ENCODE data around the gene SAA1.
"Not testable (repeated sequence)": the region's sequence is repeated elsewhere in the genome, so short reads cannot be mapped to it uniquely, and the experiment has no call there.

Gene SAA1

GRCh38 chr11:18261721-18262120, 4.3 kb upstream of the SAA1 start:
- no peak for DNase-seq

- not testable (repeated sequence) for DNase-seq
These were observed 3.2 kb upstream of the SAA1 start for GRCh38 chr11:18262681-18263350.

DNA sequence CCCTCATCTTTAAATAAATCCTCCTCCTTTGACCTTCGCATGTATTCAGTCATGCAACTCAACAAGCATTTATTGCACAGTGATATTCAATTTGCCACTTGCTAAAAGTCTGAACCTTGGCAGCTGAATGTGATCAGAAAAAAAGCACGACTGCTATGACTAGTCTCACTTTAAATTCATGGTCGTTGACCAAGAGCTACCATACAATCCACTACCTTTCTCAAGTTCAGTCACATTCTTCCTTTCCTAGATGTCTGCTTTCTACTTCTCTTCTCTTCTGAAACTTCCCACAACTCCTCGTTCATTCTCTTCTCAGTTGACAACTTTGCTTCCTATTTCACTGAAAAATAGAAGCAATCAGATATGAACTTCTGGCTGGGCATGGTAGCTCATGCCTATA, 2.0 kb upstream of the SAA1 start:
- no peak for DNase-seq

DNA sequence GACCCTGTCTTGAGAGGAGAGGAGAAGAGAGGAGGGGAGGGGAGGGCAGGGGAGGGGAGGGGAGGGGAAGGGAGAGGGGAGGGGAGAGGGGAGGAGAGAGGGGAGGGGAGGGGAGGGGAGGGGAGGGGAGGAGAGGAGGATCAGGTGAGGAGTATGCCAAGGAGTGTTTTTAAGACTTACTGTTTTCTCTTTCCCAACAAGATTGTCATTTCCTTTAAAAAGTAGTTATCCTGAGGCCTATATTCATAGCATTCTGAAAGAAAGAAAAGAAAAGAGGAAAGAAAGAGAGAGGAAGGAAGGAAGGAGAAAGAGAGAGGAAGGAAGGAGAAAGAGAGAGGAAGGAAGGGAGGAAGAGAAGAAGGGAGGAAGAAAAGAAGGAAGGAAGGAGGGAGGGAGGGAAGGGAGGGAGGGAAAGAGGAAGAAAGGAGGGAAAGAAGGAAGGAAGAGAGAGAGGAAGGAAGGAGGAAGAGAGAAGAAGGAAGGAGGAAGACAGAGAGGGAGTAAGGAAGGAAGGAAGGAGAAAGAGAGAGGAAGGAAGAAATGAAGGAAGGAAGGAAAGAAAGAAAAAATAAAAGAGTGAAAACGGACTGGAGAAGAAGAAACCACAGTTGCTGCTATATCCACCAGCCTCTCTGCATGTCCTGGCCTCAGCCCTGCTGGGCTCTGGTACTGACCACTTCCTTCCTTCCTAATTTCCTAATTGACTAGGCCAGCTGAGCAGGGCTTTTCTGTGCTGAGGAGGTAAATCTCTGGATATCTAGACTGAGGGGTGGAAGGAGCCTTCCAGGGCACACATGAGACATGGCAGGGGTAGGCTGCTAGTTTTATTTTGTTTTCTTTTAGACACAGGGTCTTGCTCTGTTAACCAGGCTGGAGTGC, 1.1 kb upstream of the SAA1 start:
- DNase-seq, result peak in 3 of 4 experiments; percentile 27 to 51 (median 36)

DNA sequence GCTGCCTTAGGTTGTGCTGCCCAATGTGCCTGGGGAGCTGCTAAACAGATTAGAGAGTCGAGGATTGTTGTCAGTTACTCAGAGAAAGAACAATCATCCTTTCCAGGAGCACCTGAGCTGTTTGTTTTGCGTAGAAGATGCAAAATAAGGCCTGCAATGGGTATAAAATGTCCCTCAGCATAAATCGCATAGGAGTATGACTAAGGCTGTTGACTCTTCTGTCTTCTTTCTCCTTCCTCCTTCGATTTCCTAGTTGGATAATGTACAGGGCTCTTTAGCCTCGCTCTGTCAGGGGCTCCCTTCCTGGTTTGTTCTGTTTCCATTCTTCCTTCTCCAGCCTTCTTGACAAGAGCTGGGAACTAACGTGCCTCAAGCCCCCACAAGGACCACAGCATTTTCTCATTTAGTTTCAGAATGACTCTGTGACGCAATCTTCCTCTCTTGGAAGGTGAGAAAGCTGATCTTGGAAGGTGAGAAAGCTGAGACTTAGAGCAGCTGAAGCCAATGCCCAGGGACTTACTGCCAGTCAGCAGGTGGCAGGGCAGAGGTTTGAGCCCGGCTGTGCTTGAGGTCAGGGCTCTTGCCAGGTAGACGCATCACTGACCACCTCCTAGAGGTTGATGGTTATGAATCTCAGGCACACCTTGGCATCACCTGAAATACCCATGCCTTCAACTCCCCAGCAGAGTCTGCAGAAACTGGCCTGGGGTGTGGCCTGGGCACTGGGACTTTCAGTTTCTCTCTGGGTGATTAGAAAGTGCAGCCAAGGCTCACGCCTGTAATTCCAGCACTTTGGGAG, 1.5 kb downstream of the SAA1 start:
- DNase-seq, result not testable (repeated sequence)

DNA sequence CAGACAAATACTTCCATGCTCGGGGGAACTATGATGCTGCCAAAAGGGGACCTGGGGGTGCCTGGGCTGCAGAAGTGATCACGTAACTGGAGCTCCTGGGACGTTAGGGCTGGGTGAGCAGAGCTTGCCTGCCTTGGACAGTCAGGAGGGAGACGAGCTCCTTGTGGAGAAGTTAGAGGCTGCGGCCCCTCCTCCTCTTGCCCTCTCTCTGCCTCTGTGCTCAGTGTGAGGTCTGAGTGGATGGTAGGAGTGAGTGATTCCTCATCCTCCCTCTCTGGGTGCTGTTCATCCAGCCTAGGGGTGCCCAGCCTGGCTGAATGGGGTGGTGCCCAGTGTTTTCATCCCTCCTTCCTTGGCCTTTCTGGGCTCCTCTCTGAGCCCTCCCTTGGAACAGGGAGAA, 3.2 kb downstream of the SAA1 start:
- DNase-seq, result not testable (repeated sequence)

DNA sequence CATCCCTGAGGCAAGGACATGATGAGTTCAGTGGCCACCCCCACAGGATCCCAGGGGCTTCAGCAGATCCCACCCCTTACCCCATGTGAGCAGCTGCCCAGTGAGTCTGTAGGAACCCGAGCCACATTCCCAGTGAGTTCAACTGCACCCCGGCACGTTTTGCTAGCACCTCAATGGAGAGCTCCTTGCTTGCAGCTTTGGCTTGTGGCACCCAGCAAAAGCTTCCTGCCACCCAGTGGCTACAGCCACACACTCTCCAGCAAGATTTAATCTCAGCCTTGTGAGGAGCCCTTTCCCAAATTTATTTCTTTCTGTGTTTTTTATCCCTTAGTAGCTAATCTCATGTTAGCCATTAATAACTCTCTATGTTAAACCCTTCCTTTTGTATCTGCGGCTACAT, 4.0 kb downstream of the SAA1 start:
- DNase-seq, result no peak

- no peak for DNase-seq
These were observed 5.1 kb downstream of the SAA1 start for GRCh38 chr11:18271206-18271605.

- DNase-seq, result peak; percentile 70 to 92 (median 85)
These were observed 11.7 kb downstream of the SAA1 start for GRCh38 chr11:18277565-18278271.

GRCh38 chr11:18280438-18281045, 14.5 kb downstream of the SAA1 start:
- no peak for DNase-seq

- peak in 2 of 4 experiments; percentile 17 to 48 for DNase-seq
These were observed 16.6 kb downstream of the SAA1 start for GRCh38 chr11:18282626-18283025.

GRCh38 chr11:18285841-18286240, 19.8 kb downstream of the SAA1 start:
- no peak for DNase-seq

DNA sequence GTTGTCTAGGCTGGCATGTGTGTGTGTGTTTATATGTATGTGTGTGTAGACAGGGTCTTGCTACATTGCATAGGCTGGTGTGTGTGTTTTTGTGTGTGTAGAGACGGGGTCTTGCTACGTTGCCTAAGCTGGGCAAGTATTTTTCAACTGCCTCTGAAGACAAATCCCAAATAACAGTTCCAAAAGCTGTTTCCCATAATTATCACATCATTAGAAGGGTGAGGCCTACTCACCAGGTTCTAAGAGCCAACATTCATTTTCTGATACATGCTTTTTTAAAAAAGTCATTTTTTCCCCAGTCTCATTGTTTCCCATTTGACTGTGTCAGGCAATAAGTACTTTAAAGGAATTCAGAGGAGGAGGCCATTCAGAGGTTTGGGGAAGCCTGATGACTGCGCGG, 22.8 kb downstream of the SAA1 start:
- no peak for DNase-seq

- no peak for DNase-seq
These were observed 28.8 kb downstream of the SAA1 start for GRCh38 chr11:18294862-18295261.

DNA sequence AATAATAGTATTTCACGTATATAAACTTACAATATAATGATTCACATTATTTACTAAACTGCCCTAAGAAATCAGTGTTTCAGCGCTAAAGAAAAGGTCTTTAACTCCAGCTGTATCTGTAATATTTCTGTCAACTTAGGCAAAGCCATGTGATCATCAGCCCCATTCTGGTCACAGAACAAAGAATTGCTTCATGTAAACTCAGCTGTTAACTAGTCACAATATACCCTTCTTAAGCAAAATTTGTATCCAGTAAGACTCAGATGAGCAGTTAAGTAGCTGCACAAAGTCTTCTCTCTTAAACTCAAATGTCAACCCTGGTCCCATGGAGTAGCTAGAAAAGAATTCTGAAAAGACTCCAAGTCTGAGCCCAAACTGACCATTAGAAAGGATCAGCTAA, 29.3 kb downstream of the SAA1 start:
- DNase-seq, result peak in 1 of 4 experiments; percentile 30

DNA sequence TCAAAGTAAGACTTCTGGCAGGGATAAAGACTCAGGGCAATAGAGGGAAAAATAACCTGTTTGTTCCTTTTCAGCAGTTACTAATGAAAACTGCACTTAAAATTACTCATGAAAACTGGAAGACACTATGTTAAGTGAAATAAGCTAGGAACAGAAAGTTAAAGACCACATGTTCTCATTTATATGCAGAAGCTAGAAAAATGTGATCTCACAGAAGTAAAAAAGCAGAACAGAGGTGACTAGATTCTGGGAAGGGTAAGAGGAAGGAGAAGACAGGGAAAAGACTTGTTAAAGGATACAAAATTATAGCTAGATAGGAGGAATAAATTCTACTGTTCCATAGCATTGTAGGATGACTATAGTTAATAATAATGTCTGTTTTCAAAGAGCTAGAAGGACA, 33.7 kb downstream of the SAA1 start:
- DNase-seq, result peak in 3 of 4 experiments; percentile 36 to 73 (median 68)

GRCh38 chr11:18304745-18305144, 38.7 kb downstream of the SAA1 start:
- DNase-seq, result no peak

DNA sequence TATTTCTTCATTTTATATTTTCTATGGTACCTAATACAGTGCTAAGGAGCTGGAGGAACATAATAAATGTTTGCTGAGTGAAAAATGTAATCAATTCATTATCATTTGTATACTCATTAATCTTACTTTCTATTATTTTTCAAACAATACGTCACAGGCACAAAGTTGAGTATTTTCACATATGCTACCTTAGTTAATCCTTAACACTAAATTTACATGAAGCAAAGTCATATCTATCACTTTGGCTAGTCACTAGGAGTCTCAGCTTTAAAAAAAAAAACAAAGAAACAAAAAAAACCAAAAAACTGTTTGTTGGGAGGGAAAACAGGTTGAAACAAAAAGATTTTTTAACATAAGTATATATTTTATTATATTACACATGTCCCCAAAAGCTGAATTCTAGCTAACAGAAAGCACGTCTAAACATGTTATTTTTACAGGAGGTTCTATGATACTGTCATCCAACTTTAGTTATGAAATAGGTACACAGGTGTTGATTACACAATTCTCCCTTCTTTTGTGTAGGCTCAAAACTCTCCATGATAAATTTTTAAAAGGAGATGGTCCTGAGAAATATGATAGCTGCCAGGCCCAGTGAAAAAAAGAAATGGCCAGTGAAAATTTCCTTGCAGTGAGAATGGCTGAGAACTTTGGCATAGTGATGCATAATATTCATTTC, 41.5 kb downstream of the SAA1 start:
- DNase-seq, result no peak

DNA sequence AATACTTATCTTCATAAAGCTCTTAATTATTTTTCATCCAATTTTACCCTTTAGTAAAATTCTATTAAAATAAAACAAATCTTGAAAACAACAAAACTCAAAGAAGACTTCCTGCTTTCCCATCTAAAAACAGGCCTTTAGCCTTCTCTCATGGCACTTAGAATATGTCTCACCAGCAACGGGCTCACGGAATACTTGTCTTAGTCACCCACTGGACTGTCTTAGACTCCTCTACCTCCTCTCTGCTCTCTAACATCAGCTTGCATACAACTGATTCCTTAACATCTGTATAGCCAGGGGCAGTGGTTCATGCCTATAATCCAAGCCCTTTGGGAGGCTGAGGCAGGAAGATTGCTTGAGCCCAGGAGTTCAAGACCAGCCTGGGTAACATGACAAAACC, 42.2 kb downstream of the SAA1 start:
- DNase-seq, result no peak

- DNase-seq, result no peak
These were observed 43.6 kb downstream of the SAA1 start for GRCh38 chr11:18309691-18310090.

GRCh38 chr11:18310800-18311340, 44.8 kb downstream of the SAA1 start:
- peak; percentile 42 to 78 (median 52) for DNase-seq

Data from suppressor macrophage (primary cell).